ENCODE measurements around the gene SMG9.

- TF ChIP-seq POLR2A (IDR thresholded peaks at IDR 0.05) (no peak), CTCF (IDR thresholded peaks at IDR 0.05) (no peak), POLR2AphosphoS5 (IDR thresholded peaks at IDR 0.05) (no peak)
Measured at GRCh38 chr19:43760941-43761340, 6.2 kb upstream of the SMG9 start.

All from breast epithelium (tissue), 3 donors.